Stimulated activated naive CD8-positive, alpha-beta T cell treated with anti-CD3 and anti-CD28 coated beads, Interleukin-15, amount 100 ng/mL, for 72 hours (primary cell): ENCODE data around the gene DAPK2.

ENCODE experiments used
- ATAC-seq: fragments of 150-1000 bp; cut with Tn5 transposase; 2 replicates; pipeline ENCODE4 v1.10.0; 2021; ENCODE audit warnings: mild to moderate bottlenecking, moderate library complexity
- DNase-seq, 2 donors: peaks; one replicate each; pipeline ENCODE4 v3.0.0; 2021 to 2022
- H3K27ac Mint-ChIP-seq, 2 donors: one replicate each; pipeline ENCODE4 v1.8.0; 2022; ENCODE audit warnings: mild to moderate bottlenecking in 2 of 2, mixed read lengths in 2 of 2, moderate library complexity in 2 of 2
- H3K27me3 Mint-ChIP-seq: one replicate; pipeline ENCODE4 v1.8.0; 2022; ENCODE audit warnings: mixed read lengths
- H3K4me1 Mint-ChIP-seq: one replicate; pipeline ENCODE4 v1.8.0; 2022; ENCODE audit warnings: mild to moderate bottlenecking, mixed read lengths
- H3K4me3 Mint-ChIP-seq, 2 donors: one replicate each; pipeline ENCODE4 v1.8.0; 2022; ENCODE audit warnings: mild to moderate bottlenecking in 2 of 2, mixed read lengths in 2 of 2, moderate library complexity in 1 of 2
- H3K9me3 Mint-ChIP-seq, 2 donors: one replicate each; pipeline ENCODE4 v1.8.0; 2022; ENCODE audit warnings: mixed read lengths in 2 of 2

The DAPK2 gene

GRCh38 chr15:63942486-63943365 lies 103.6 kb downstream of the DAPK2 start:
- ATAC-seq (no peak), DNase-seq (no peak)
- Mint-ChIP-seq H3K4me1 (peaks cover 45% of the 10 kb centered on the region), H3K9me3 (no peaks in the 10 kb centered on the region), H3K27ac (peak overlapping the region in 1 of 2 donors; percentile 48), H3K27me3 (no peaks in the 10 kb centered on the region), H3K4me3 (no peak overlapping the region)

- ATAC-seq: no peak
- Mint-ChIP-seq H3K4me3 (no peak overlapping the region), H3K9me3 (no peaks in the 10 kb centered on the region), H3K4me1 (peaks cover 46% of the 10 kb centered on the region), H3K27me3 (no peaks in the 10 kb centered on the region), H3K27ac (no peak overlapping the region)
- DNase-seq: no peak
Observed at GRCh38 chr15:63941698-63942465, 104.4 kb downstream of the DAPK2 start.

- H3K9me3 Mint-ChIP-seq: no peaks in the 10 kb centered on the region
- H3K27ac Mint-ChIP-seq: no peak overlapping the region
- no peak overlapping the region for H3K4me3 Mint-ChIP-seq
- ATAC-seq (no peak), DNase-seq (no peak)
- peaks cover 46% of the 10 kb centered on the region for H3K4me1 Mint-ChIP-seq
- H3K27me3 Mint-ChIP-seq: no peaks in the 10 kb centered on the region
Observed at GRCh38 chr15:63940966-63941620, 105.2 kb downstream of the DAPK2 start.

GRCh38 chr15:63939531-63940130 lies 106.7 kb downstream of the DAPK2 start:
- Mint-ChIP-seq H3K4me1 (peaks cover 38% of the 10 kb centered on the region), H3K27ac (peak overlapping the region in 1 of 2 donors; percentile 92), H3K27me3 (no peaks in the 10 kb centered on the region), H3K9me3 (no peaks in the 10 kb centered on the region), H3K4me3 (peak overlapping the region; percentile 4 to 49)
- DNase-seq (no peak), ATAC-seq (peak; percentile 43)

GRCh38 chr15:63938486-63939061 lies 107.7 kb downstream of the DAPK2 start:
- Mint-ChIP-seq H3K9me3 (no peaks in the 10 kb centered on the region), H3K4me1 (peaks cover 38% of the 10 kb centered on the region), H3K27ac (peak overlapping the region; percentile 19 to 92), H3K27me3 (no peaks in the 10 kb centered on the region), H3K4me3 (peak overlapping the region; percentile 36 to 49)
- DNase-seq (no peak), ATAC-seq (peak; percentile 66)

- H3K4me1 Mint-ChIP-seq: peaks cover 9% of the 10 kb centered on the region
- DNase-seq: no peak
- H3K27ac Mint-ChIP-seq: no peak overlapping the region
- ATAC-seq: peak; percentile 64
- no peaks in the 10 kb centered on the region for H3K9me3 Mint-ChIP-seq
- no peaks in the 10 kb centered on the region for H3K27me3 Mint-ChIP-seq
- no peak overlapping the region for H3K4me3 Mint-ChIP-seq
Observed at GRCh38 chr15:63933522-63933921, 112.8 kb downstream of the DAPK2 start.

- ATAC-seq (no peak), DNase-seq (no peak)
- no peaks in the 10 kb centered on the region for H3K27me3 Mint-ChIP-seq
- no peak overlapping the region for H3K4me3 Mint-ChIP-seq
- no peak overlapping the region for H3K27ac Mint-ChIP-seq
- H3K9me3 Mint-ChIP-seq: no peaks in the 10 kb centered on the region
- no peaks in the 10 kb centered on the region for H3K4me1 Mint-ChIP-seq
Observed at GRCh38 chr15:63931556-63931955, 114.7 kb downstream of the DAPK2 start.

GRCh38 chr15:63930034-63930433 lies 116.3 kb downstream of the DAPK2 start:
- ATAC-seq: no peak

GRCh38 chr15:63928185-63928842 lies 118.0 kb downstream of the DAPK2 start:
- no peak overlapping the region for H3K27ac Mint-ChIP-seq
- DNase-seq (no peak), ATAC-seq (no peak)
- H3K4me3 Mint-ChIP-seq: no peak overlapping the region
- H3K9me3 Mint-ChIP-seq: no peaks in the 10 kb centered on the region
- peaks cover 16% of the 10 kb centered on the region for H3K4me1 Mint-ChIP-seq
- H3K27me3 Mint-ChIP-seq: no peaks in the 10 kb centered on the region

More at GRCh38 chr15:63930034-63930433, 116.3 kb downstream of the DAPK2 start:
- Mint-ChIP-seq H3K4me1 (peaks cover 6% of the 10 kb centered on the region), H3K9me3 (no peaks in the 10 kb centered on the region), H3K27ac (no peak overlapping the region), H3K4me3 (no peak overlapping the region), H3K27me3 (no peaks in the 10 kb centered on the region)
- no peak for DNase-seq

- Mint-ChIP-seq H3K9me3 (no peaks in the 10 kb centered on the region), H3K27ac (no peak overlapping the region)
Observed at GRCh38 chr15:63923993-63924950, 122.0 kb downstream of the DAPK2 start.

GRCh38 chr15:63922916-63923315 lies 123.4 kb downstream of the DAPK2 start:
- Mint-ChIP-seq H3K27ac (no peak overlapping the region), H3K4me1 (peaks cover 37% of the 10 kb centered on the region), H3K27me3 (no peaks in the 10 kb centered on the region), H3K4me3 (no peak overlapping the region), H3K9me3 (no peaks in the 10 kb centered on the region)
- ATAC-seq: no peak
- no peak for DNase-seq

More at GRCh38 chr15:63923993-63924950, 122.0 kb downstream of the DAPK2 start:
- no peak for DNase-seq
- H3K4me3 Mint-ChIP-seq: no peak overlapping the region
- H3K27me3 Mint-ChIP-seq: no peaks in the 10 kb centered on the region
- no peak for ATAC-seq
- H3K4me1 Mint-ChIP-seq: peaks cover 37% of the 10 kb centered on the region

- no peaks in the 10 kb centered on the region for H3K9me3 Mint-ChIP-seq
- H3K27ac Mint-ChIP-seq: no peak overlapping the region
- no peaks in the 10 kb centered on the region for H3K27me3 Mint-ChIP-seq
- DNase-seq (no peak), ATAC-seq (no peak)
- H3K4me3 Mint-ChIP-seq: no peak overlapping the region
- peaks cover 37% of the 10 kb centered on the region for H3K4me1 Mint-ChIP-seq
Observed at GRCh38 chr15:63922261-63922904, 123.9 kb downstream of the DAPK2 start.

- ATAC-seq (no peak), DNase-seq (no peak)
- peak overlapping the region in 1 of 2 donors; percentile 67 for H3K27ac Mint-ChIP-seq
- H3K4me3 Mint-ChIP-seq: no peak overlapping the region
- H3K9me3 Mint-ChIP-seq: no peaks in the 10 kb centered on the region
- H3K27me3 Mint-ChIP-seq: no peaks in the 10 kb centered on the region
- H3K4me1 Mint-ChIP-seq: peaks cover 37% of the 10 kb centered on the region
Observed at GRCh38 chr15:63920504-63921175, 125.6 kb downstream of the DAPK2 start.
